GM21390 (cell line): ENCODE data around the gene RRP1B.

Experiments
- ATAC-seq: cut with Tn5 transposase; IDR thresholded peaks from one replicate; pipeline ENCODE4 v1.9.1; 2021; ENCODE audit not compliant: unreplicated experiment

Gene RRP1B

DNA sequence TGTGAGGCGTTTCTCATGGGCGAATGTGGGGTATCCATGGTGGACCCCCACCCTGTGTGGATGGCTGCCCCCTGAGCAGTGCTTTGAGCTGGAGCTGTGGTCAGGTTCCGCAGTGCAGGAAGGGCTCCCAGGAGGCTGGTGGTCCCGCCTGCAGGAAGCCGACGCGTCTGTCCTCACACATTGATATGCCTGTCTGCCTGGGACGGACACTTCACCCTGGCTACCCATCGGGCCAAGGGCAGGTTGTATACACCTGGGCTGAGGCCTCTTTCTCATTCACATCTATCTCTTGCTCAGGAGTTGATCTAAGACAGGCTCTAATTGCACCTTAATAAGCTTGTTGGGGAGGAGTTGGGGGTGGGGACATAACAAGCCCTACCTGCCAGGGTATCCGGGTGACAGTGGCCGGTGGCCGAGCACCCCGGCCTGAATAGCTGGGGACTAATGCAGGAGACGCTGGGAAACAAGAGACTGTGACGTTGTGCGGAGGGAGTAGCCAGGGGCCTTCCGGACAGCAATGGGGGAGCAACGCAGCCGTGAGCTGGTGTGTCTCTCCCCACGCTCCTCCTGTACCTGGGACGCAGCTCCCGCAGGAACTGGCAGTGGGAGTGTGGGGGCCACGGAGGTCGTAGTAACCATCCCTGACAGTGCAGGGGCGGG lies 81.3 kb downstream of the RRP1B start:
- no peak for ATAC-seq

DNA sequence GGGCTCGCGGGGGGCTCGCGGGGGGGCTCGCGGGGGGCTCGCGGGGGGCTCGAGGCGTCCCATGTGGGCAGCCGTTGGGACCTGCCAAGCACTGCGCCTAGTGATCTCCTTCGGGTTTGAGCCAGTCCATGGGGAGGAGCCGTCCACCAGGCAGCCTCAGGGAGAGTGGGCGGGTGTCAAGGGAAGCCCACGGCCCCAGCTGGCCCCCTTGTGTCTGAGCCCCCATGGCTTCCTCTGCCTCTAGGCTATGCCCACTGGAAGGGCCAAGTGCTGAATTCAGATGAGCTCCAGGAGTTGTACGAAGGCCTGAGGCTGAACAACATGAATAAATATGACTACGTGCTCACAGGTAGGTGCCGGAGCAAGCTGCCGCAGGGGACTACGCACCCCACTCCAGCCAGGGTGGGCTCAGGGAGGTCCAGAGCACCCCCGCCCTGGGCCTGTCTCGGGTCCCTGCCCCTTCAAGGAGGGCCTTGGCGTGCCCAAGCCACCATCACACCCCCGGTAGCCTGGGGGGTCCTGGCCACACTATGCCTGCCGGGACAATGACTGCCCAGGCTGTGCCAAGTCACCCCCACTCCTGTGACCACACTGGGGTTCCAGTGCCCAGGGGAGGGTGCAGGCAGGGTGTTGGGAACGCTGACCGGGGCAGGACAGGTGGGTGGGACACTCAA lies 82.2 kb downstream of the RRP1B start:
- no peak for ATAC-seq

- no peak for ATAC-seq
Observed at GRCh38 chr21:43743947-43744346, 84.6 kb downstream of the RRP1B start.

DNA sequence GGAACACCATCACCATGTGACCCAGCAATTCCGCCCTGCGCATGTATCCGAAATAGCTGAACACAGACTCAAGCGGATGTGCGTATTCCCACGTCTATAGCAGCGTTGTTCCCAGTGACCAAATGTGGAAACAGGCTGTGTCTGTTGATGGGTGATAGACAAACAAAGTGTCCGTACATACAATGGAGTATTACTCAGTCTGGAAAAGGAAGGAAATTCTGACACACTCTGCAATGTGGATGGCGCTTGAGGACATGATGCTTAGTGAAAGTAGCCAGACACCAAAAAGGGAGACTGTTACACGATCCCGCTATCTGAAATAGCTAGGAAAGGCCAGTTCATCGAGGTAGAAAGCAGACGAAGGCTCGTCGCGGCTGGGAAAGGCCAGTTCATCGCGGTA lies 85.4 kb downstream of the RRP1B start:
- ATAC-seq, result no peak
